GM13977 (cell line): ENCODE results near the gene DCC.

Experiments
- DNase-seq: peaks from one replicate; pipeline ENCODE4 v3.0.0; 2012; ENCODE audit warnings: low spot score
- in situ Hi-C: fragments of 300-500 bp; cut with MboI; formaldehyde crosslinking; loops from one replicate; pipeline ENCODE4 v1.12.0; 2022; ENCODE audit warnings: low sequenced_read_pairs, low pct_unique_long_range_greater_than_20kb, mixed read lengths, inconsistent platforms; ENCODE audit not compliant: unreplicated experiment
- TF ChIP-seq, protein P1 (sequence below): IDR thresholded peaks from 2 replicates; pipeline ENCODE4 v1.5.1; 2012; ENCODE audit warnings: mild to moderate bottlenecking, control low read depth; ENCODE audit not compliant: insufficient read depth; ENCODE audit errors: extremely low read depth, missing control alignments

The DCC gene

GRCh38 chr18:53056064-53056463 is 716.1 kb downstream of the DCC start:
- TF ChIP-seq, protein P1, sequence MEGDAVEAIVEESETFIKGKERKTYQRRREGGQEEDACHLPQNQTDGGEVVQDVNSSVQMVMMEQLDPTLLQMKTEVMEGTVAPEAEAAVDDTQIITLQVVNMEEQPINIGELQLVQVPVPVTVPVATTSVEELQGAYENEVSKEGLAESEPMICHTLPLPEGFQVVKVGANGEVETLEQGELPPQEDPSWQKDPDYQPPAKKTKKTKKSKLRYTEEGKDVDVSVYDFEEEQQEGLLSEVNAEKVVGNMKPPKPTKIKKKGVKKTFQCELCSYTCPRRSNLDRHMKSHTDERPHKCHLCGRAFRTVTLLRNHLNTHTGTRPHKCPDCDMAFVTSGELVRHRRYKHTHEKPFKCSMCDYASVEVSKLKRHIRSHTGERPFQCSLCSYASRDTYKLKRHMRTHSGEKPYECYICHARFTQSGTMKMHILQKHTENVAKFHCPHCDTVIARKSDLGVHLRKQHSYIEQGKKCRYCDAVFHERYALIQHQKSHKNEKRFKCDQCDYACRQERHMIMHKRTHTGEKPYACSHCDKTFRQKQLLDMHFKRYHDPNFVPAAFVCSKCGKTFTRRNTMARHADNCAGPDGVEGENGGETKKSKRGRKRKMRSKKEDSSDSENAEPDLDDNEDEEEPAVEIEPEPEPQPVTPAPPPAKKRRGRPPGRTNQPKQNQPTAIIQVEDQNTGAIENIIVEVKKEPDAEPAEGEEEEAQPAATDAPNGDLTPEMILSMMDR, result no peak
- no peak for DNase-seq
- in situ Hi-C loops, result no loop called here

DNA sequence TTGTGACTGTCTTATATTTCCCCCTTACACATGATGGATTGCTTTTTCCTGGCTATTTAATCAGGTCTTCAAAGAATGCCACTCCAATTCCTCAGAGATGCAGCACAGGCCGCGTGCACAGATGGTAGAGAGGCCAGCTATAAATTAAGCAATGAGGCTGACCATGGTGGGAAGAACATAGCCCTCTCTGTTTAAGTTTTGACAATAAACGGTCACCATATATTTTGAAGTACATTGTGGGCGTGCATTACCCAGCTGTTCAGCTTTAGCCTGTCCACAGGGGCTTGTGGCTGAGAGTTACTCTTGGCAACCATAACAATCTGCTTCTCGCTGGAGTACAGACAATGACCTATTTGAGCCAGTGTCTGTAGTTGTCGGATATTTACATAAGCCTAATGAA is 730.8 kb downstream of the DCC start:
- no peak for DNase-seq
- TF ChIP-seq, protein P1, result no peak
- in situ Hi-C loops, result no loop called here

DNA sequence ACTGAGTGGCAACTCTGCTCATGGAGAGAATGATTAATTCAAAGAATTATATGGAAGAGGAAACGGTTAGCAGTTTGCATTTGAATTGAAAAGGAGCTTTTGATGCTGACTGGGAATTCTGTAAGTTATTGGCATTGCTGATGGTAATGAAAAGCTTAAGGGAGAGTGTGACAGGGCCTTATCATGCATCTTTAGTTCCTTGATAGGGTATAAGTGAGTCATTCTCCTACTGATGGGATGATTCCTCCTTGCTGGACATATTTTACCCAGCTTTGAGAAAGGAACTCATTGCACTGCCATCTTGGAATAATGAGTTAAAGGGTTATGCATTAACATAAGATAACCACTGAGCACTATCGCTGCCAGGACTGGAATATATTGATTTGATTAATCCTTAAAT is 740.7 kb downstream of the DCC start:
- TF ChIP-seq, protein P1, result no peak
- in situ Hi-C loops, result no loop called here
- DNase-seq, result no peak

GRCh38 chr18:53093636-53094035 is 753.6 kb downstream of the DCC start:
- in situ Hi-C loops, result no loop called here

GRCh38 chr18:53101536-53102105 is 761.6 kb downstream of the DCC start:
- no peak for DNase-seq
- in situ Hi-C loops, result no loop called here
- TF ChIP-seq, protein P1, result no peak

More at GRCh38 chr18:53093636-53094035, 753.6 kb downstream of the DCC start:
- DNase-seq, result no peak
- TF ChIP-seq, protein P1, result no peak

DNA sequence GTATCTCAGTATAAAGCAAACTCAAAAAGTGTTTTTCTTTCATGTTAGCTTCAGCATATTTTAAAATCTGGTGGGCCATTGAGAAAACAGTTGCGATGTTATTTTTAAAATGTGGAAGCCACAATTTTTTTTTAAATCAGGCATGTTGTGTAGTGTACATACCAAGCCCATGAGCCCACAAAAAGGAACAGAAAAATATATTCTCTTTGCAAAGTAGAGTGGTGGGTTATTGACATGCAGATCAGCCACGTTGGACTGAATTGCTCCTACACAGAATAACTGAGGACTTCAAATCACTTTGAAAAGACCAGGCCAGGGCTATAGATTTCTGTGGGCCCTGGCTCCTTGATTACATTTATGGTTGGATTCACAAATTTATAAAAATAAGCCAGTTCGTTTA is 774.4 kb downstream of the DCC start:
- TF ChIP-seq, protein P1, result no peak
- in situ Hi-C loops, result no loop called here
- DNase-seq, result no peak
